Endothelial cell of coronary artery (primary cell): ENCODE measurements around the gene TSKS. TPM values are rescaled to one million over a fixed set of nuclear protein-coding genes. Genes with fewer than 3 reads are reported as not detected.

Experiments
- total RNA-seq: library from RNA; depleted of rRNA; stranded (reverse); fragments of >200 nt; gene quantifications from 2 replicates; pipeline ENCODE4 v1.2.3, GENCODE V29; 2014

TSKS gene, protein sequence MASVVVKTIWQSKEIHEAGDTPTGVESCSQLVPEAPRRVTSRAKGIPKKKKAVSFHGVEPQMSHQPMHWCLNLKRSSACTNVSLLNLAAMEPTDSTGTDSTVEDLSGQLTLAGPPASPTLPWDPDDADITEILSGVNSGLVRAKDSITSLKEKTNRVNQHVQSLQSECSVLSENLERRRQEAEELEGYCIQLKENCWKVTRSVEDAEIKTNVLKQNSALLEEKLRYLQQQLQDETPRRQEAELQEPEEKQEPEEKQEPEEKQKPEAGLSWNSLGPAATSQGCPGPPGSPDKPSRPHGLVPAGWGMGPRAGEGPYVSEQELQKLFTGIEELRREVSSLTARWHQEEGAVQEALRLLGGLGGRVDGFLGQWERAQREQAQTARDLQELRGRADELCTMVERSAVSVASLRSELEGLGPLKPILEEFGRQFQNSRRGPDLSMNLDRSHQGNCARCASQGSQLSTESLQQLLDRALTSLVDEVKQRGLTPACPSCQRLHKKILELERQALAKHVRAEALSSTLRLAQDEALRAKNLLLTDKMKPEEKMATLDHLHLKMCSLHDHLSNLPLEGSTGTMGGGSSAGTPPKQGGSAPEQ
- 0.09 TPM in 1 of 2 replicates, not detected in the other for total RNA-seq

GRCh38 chr19:49763230-49763629 is at the start of gene TSKS:
Gene TSKS (minus strand): TSS chr19:49763306. CDS start chr19:49763247, 59 bp downstream.

DNA sequence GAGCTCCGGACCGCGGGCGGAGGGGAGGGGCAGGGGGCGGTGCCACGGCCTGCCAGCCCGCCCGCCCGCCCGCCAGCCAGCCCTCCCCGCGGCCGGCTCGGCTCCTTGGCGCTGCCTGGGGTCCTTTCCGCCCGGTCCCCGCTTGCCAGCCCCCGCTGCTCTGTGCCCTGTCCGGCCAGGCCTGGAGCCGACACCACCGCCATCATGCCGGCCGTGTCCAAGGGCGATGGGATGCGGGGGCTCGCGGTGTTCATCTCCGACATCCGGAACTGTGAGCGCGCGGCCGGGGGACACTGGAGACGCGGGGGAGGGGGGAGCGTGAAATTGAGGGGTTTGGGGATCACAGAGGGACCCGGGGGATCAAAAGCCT is 3.8 kb upstream of the TSKS start, which contains the start of gene AP2A1:
AP2A1 (plus strand) TSS at position 72 of the 370 bp plus-strand sequence; CDS start at position 205, 133 bp downstream.

DNA sequence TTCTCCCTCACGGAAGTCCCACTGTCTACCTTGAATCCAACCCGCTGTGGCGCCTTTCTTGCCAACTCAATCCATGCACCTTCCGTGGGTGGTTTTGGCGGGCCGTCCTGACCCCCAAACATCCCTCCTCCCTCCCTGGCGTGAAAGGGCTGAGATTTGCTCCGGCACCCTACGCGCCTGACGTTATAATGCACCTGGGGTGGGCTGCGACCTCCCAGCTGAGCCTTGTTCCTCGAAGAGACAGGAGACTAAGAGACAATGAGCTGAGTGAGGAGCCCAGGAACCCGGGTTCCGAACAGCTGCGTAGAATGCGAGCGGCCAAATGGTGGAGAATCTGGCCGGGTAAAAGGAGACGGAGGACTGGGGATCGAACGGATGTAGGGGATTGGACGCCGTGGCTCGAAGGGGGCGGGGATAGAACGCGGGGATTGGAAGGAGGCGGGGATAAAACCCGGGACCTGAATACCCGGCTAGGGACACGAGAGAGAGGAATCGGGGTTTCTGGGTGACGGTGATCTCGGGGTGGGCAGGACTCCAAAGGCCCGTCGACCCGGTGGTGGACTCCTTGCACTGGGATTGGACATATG is 72.4 kb downstream of the TSKS start, which contains the start of gene CPT1C:
CPT1C (plus strand) TSS at position 461 of the 587 bp plus-strand sequence. CDS start 1,137 bp downstream, outside the sequence.

Other genes with a start within 250 kb of the TSKS start
- 119 and 156 TPM in 2 replicates for gene RCN3, start 235.3 kb downstream of the TSKS start, total RNA-seq
- gene NOSIP, start 182.8 kb downstream of the TSKS start, total RNA-seq, result 128 and 141 TPM in 2 replicates
- 1.4 and 4.2 TPM in 2 replicates for gene PRRG2, start 182.0 kb downstream of the TSKS start, total RNA-seq
- gene PRR12, start 172.1 kb downstream of the TSKS start, total RNA-seq, result 1.8 and 3.6 TPM in 2 replicates
- gene RRAS, start 123.2 kb downstream of the TSKS start, total RNA-seq, result 26.4 and 63.0 TPM in 2 replicates
- 10.0 and 14.0 TPM in 2 replicates for gene SCAF1, start 121.1 kb downstream of the TSKS start, total RNA-seq
- 53.0 and 68.9 TPM in 2 replicates for gene IRF3, start 97.4 kb downstream of the TSKS start, total RNA-seq
- 5.4 and 6.0 TPM in 2 replicates for gene BCL2L12, start 97.4 kb downstream of the TSKS start, total RNA-seq
- 484 and 610 TPM in 2 replicates for gene PRMT1, start 86.0 kb downstream of the TSKS start, total RNA-seq
- gene ADM5, start 73.7 kb downstream of the TSKS start, total RNA-seq, result 0.47 and 0.54 TPM in 2 replicates
- 15.3 and 16.9 TPM in 2 replicates for gene CPT1C, start 72.2 kb downstream of the TSKS start, total RNA-seq
- gene AP2A1, start 3.7 kb upstream of the TSKS start, total RNA-seq, result 54.7 and 63.5 TPM in 2 replicates
- 13.9 and 25.0 TPM in 2 replicates for gene FUZ, start 50.0 kb upstream of the TSKS start, total RNA-seq
- 11.9 and 15.3 TPM in 2 replicates for gene MED25, start 55.0 kb upstream of the TSKS start, total RNA-seq
- gene PTOV1, start 87.9 kb upstream of the TSKS start, total RNA-seq, result 54.4 and 80.2 TPM in 2 replicates
- gene PNKP, start 104.3 kb upstream of the TSKS start, total RNA-seq, result 36.7 and 47.2 TPM in 2 replicates
- gene AKT1S1, start 114.0 kb upstream of the TSKS start, total RNA-seq, result 7.6 and 9.1 TPM in 2 replicates
- 4.7 and 5.1 TPM in 2 replicates for gene TBC1D17, start 114.4 kb upstream of the TSKS start, total RNA-seq
- gene IL4I1, start 133.6 kb upstream of the TSKS start, total RNA-seq, result 3.2 and 3.5 TPM in 2 replicates
- gene ATF5, start 165.9 kb upstream of the TSKS start, total RNA-seq, result 2.7 and 4.0 TPM in 2 replicates
- gene NUP62, start 166.2 kb upstream of the TSKS start, total RNA-seq, result 27.9 and 28.4 TPM in 2 replicates
- gene SIGLEC11, start 197.9 kb upstream of the TSKS start, total RNA-seq, result 0.09 TPM in 1 of 2 replicates, not detected in the other